Limb (tissue), 2 donors: ENCODE measurements around the gene PDE10A.
"Not testable (repeated sequence)": the region's sequence is repeated elsewhere in the genome, so short reads cannot be mapped to it uniquely, and the experiment has no call there.

ENCODE experiments used
- DNase-seq, 2 donors: peaks; one replicate each; pipeline ENCODE4 v3.0.0-alpha.2; 2016; ENCODE audit errors: extremely low spot score in 2 of 2

The PDE10A gene

GRCh38 chr6:165480916-165481315, 182.1 kb downstream of the PDE10A start:
- DNase-seq, result no peak

- no peak for DNase-seq
Measured at GRCh38 chr6:165478581-165478980, 184.5 kb downstream of the PDE10A start.

GRCh38 chr6:165469483-165469882, 193.6 kb downstream of the PDE10A start:
- DNase-seq, result no peak

GRCh38 chr6:165468340-165469235, 194.5 kb downstream of the PDE10A start:
- no peak for DNase-seq

GRCh38 chr6:165463499-165463898, 199.5 kb downstream of the PDE10A start:
- not testable (repeated sequence) for DNase-seq

GRCh38 chr6:165459605-165460301, 203.3 kb downstream of the PDE10A start:
- not testable (repeated sequence) for DNase-seq

DNA sequence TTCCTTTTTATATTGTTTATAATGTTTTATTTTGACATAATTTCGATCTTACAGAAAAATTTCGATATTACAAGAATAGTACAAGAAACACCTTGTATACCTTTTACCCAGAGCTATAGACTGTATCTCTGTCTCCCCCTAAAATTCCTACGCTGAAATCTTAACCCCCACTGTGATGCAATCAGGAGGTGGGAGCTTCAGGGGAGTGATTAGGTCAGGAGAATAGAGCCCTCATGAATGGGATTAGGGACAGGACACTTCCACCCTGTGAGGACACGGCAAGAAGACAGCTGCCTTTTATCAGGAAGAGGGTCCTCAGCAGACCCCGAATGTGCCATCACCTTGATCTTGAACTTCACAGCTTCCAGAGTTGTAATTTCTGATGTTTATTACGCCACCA, 204.9 kb downstream of the PDE10A start:
- DNase-seq, result no peak

GRCh38 chr6:165456286-165456685, 206.8 kb downstream of the PDE10A start:
- no peak for DNase-seq

GRCh38 chr6:165455488-165455887, 207.6 kb downstream of the PDE10A start:
- no peak for DNase-seq

DNA sequence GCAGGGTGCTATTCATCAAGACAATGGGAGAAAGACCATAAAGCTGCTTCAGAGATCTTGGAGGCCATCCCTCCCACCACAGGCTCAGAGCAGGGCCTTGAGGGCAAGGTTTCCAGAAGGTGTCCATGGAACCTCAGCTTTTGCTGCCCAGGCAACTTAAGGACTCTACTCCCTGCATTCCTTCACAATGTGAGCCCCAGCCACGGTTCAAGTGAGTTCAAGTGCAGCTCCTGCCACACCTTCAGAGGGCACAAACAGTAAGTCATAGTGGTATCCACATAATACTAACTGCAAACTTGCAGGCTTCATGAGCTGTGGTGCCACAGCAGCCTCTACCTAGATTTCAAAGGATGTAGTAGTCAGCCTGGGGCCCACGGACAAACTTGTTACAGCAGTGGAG, 209.6 kb downstream of the PDE10A start:
- no peak for DNase-seq

- DNase-seq, result no peak
Measured at GRCh38 chr6:165451838-165452237, 211.2 kb downstream of the PDE10A start.

DNA sequence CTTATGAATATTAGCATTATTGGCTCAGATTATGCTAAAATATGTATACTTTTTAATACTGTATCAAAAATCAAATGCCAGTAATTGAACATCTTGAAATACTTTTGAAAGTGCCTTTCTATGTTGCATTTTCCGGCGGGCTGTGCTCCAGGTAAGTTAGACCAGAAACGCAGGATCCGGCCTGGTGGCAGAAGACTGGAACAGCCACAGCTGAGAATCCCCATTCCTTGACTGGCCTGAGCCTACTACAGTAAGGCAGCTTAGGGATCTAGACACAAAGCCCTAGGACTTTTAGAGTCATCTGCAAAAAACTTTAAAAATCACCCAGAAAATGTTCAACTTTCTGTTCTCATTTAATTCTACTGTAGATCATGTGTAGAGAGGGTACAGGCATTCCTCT, 214.8 kb downstream of the PDE10A start:
- DNase-seq, result no peak

- no peak for DNase-seq
Measured at GRCh38 chr6:165447141-165447540, 215.9 kb downstream of the PDE10A start.

DNA sequence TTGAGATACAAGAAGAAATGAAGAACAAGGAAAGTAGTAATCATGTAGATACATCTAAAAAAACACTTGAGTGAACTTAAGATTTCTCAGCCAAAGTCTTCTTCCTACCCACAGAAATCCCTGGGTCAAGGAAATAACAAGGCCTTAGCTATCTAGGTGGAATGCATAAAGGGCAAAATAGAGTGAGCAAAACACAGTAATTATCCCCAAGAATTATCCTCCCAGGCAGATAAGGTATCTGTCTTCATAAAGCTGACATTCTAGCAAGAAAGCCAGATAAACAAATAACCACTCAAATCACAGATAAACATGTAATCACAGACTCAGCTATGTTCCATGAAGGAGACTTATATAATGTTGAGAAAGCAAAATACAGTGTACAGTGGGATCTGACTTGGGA, 216.7 kb downstream of the PDE10A start:
- DNase-seq, result no peak

DNA sequence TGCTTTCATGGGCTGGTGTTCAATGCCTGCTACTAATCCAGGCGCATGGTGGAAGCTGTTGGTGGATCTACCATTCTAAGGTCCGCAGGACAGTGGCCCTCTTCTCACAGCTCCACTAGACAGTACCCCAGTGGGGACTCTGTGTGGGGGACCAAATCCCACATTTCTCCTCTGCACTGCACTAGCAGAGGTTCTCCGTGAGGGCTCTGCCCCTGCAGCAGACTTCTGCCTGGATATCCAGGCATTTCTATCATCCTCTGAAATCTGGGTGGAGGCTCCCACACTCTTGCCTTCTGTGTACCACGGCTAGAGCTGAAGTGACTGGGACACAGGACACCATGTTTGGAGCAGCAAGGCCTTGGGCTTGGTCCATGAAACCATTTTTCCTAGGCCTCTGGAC, 219.6 kb downstream of the PDE10A start:
- no peak for DNase-seq

DNA sequence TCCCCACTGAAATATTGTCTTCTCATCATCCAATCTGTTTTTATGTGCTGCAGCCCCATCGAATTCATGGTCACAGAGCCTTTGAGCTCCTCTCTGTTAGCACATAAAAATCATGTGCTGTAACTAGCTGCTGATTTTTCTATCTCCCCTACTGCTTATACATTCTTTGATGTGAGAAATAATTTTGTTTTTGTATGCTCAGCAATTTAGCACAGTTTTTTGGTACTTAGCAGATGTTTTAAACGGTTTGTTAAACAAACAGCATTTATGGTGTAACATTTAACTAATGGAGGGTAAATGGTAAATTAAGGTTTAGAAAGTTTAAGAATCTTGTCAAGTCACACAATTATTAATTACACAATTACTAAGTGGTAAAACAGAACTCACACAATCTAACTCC, 221.9 kb downstream of the PDE10A start:
- no peak for DNase-seq

DNA sequence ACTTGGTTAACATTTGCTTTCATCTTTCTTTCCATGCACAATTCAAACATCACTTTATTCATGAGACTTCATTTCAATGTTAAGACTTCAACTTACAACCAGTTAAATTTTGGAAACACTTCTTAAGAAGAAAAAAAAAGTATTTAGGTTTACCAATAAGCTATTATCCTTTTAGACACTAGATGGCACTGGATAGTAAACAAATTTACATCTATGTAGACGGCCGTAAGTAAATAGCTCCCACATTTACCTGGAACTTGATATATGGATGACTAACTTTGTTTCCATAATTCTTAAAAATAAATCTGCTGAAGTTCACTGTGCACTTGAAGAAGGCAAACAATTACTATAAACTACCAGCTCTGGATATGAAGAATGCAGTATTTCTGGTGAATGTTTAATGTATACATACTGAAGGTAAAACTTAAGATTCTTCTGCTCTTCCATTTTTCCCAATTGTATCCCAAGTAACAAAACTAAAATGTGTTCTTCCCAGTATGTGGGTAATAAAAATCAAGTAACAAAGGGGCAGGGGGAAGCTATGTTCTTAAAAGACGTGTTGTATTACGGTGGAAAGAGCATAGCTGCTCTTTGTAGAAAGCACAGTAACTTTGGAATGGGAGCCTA, 223.0 kb downstream of the PDE10A start:
- peak in 1 of 2 donors; percentile 83 for DNase-seq

- no peak for DNase-seq
Measured at GRCh38 chr6:165426892-165427291, 236.1 kb downstream of the PDE10A start.

DNA sequence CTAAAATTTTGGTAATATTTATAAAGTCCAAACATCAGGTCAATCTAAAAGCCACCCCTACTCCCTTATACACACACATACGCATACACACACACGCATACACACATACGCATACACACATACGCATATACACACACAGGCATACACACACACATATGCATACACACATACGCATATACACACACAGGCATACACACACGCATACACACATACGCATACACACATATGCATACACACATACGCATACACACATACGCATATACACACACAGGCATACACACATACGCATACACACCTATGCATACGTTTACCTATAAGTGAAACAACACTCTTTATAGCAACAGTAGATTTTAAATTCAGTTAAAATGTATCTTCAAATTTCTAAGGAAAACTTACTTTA, 240.8 kb downstream of the PDE10A start:
- DNase-seq, result no peak

- no peak for DNase-seq
Measured at GRCh38 chr6:165417278-165417865, 245.7 kb downstream of the PDE10A start.

DNA sequence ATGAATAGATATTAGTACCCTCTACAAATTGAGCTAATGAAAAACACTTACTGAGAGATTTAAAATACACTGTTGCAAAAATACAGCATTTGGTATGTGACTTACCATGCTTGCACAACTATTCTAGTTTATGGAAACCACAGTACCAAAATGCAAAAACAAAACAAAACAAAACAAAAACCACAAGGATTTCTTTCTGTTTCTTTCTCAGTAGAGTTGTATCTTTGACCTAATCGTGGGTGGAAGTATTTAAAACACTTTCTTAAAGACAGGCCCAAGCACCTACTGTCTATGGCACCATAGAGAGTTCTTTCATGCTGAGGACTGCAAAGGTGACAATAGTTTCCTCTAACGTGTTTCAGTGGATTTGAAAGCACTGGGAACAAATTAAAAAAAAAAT, 258.3 kb downstream of the PDE10A start:
- DNase-seq, result no peak

DNA sequence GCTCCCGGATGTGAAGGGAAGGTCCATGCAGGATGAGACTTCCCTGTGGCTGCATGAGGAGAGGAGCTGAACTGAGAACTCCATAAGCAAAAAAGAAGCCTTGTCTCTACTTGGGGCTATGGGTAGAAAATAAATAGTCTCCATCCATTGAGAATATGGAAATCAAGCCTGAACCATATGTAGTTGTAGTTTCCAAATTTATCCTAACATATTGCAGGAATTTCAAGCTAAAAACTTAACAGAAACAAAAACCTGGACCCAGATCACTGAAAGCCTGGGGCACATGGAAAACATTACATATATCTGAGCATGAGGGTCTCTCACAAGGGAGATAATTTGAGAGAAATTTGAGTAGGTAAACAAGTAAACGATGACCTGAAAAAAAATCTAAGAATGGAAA, 258.7 kb downstream of the PDE10A start:
- no peak for DNase-seq
